ENCODE results near the gene C10orf105.

Gene C10orf105

DNA sequence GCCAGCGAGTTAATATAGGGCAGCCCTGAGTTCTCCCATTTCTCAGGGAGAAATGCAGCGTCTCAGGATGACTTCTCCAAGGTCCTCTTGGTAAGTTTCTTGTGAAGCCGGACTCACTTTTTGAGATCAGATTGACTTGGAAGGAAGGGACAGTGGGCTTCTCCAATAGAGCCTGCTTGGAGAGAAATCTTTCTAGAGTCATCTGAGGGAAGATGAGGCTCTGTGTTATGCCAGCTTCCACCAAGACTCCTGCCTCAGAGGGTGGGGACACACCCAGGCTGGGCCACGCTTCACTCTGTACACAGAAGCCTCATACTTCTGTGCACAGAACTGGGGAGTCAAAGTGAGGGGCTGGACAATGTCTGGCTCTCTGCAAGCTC lies 5.6 kb downstream of the C10orf105 start:
- TF ChIP-seq, protein P1, sequence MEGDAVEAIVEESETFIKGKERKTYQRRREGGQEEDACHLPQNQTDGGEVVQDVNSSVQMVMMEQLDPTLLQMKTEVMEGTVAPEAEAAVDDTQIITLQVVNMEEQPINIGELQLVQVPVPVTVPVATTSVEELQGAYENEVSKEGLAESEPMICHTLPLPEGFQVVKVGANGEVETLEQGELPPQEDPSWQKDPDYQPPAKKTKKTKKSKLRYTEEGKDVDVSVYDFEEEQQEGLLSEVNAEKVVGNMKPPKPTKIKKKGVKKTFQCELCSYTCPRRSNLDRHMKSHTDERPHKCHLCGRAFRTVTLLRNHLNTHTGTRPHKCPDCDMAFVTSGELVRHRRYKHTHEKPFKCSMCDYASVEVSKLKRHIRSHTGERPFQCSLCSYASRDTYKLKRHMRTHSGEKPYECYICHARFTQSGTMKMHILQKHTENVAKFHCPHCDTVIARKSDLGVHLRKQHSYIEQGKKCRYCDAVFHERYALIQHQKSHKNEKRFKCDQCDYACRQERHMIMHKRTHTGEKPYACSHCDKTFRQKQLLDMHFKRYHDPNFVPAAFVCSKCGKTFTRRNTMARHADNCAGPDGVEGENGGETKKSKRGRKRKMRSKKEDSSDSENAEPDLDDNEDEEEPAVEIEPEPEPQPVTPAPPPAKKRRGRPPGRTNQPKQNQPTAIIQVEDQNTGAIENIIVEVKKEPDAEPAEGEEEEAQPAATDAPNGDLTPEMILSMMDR (conservative IDR thresholded peaks at IDR 0.05), result no peak
- H3K27ac ChIP-seq, result no peak overlapping the region

DNA sequence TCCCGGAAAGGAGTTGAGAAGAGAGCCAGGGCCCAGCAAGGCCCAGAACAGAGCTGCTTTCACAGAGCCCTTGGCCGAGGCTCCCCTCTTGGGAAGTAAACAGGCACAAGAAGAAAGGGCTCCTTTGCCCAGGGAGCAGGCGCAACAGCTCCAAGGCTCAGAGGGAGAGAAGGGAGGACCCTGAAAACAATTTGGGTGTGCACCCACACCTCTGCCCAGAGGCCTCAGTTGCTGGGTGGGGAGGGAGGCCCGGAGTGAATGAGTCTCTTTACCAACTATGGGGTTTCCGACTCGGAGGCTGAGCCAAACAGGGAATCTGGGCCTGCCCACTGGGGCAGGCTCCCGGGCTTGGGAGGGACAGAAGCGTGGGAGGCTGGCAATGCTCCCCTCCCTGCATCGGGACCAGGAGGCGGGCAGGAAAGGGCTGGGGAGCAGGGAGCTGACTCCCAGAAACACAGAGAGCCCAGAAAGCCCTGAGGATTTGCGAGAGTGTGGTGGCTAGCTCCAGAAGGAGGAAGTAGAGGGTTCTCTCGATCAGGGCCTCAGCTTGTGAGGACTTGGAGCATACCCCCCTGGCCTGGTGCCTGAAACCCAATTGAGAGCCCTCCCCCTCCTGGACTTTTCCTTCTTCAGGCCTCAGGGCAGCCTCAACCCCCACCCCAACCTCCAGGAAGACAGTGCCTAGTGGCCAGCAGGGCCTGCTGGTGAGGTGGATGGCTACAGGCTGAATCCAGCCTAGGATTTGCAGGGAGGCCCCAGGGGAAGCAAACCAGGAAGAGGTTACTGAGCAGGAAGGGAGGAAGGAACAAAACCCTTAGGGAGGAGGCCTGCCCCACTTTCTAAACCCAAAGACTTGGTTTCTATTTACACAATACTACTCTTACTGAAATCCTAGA lies 6.2 kb downstream of the C10orf105 start:
- no peak overlapping the region for H3K27ac ChIP-seq
- TF ChIP-seq, protein P1 (conservative IDR thresholded peaks at IDR 0.05), result no peak

DNA sequence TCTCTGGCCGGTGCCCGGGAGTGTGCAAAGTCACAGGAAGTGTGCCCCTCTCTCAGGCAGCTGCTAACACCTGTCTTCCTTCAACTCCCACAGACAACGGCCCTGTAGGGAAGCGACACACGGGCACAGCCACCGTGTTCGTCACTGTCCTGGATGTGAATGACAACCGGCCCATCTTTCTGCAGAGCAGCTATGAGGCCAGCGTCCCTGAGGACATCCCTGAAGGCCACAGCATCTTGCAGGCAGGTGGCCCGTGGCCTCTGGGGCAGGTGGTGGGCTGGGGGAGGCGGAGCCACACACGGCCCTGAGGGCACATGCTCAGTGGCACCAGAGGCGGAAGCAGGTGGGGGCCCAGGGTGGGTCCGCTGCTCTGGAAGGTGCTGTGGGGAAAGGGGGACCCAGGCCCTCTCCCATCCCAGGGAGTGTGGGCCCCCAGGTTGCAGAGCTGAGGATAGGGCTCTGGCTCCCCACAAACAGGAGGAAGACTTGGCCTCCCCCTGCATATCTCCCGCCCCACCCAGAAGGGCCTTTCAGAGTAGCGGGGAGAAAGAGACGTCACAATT lies 6.9 kb downstream of the C10orf105 start:
- no peak overlapping the region for H3K27ac ChIP-seq
- TF ChIP-seq, protein P1 (conservative IDR thresholded peaks at IDR 0.05), result no peak

DNA sequence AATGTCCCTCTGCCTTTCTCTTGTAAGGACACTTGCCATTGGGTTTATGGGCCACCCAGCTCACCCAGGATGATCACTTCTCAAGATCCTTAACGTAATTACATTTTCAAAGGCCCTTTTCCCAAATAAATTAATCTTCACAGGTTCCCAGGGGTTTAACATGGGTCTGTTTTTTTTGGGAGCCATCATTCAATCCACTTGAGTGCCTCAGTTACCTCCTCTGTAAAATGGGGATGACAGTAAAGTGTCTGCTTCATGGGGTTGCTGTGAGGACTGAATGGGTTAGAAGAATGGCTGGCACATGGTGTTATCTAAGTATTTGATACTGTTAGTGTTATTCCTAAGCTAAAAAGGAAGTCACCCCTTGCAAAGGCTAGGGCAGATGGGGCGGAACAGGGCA lies 7.4 kb downstream of the C10orf105 start:
- TF ChIP-seq, protein P1 (conservative IDR thresholded peaks at IDR 0.05), result no peak
- no peak overlapping the region for H3K27ac ChIP-seq

DNA sequence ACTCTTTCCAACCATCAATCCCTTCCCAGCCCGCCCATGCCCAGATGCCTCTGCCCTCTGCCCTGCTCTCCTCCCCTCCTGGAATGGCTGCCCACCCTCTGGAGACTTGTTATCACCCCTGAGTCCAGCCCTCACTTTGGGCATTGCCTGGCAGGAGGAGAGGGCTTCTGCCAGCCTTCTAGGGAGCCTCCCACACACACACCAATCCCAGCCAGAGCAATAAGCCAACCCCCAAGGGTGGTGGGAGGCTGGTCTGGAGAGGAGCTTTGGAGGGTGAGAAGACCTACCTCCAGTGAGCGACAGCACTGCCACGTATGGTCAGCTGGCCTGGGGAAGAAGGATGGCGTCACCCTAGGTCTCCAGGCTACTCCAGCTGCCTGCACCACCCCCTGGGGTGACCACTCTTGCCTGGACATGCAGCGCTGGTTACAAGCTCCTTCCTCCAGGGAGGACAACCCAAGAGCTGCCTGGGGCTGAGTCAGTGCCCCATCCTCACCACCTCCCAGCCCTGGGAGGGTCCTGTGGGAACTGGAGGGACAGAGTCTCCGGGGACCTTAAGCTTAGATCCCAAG lies 8.4 kb downstream of the C10orf105 start:
- TF ChIP-seq, protein P1 (conservative IDR thresholded peaks at IDR 0.05), result no peak

DNA sequence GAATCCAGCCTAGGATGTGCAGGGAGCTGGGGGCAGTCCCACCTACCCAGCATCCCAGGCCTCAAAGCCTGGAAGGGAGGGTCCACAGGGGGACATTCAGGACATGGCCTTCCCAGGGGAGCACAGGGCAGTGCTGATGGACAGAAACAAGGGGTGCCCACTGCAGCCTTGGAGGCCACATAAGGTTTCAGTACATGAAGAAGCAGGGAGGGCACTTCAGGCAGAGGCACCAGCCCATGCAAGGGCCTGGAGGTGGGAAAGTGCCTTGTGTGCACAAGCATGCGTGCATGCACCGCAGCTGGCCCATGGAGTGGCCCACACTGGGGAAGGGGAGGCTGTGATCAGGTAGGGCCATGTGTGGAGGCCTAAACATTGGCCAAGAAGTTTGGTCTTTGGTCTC lies 9.1 kb downstream of the C10orf105 start:
- TF ChIP-seq, protein P1 (conservative IDR thresholded peaks at IDR 0.05), result no peak
- no peak overlapping the region for H3K27ac ChIP-seq

More for the DNA sequence above, 8.4 kb downstream of the C10orf105 start:
- H3K27ac ChIP-seq, result no peak overlapping the region

Data from VCaP (cell line).